DOHH2 (cell line): ENCODE data around the gene ZNF84.

Source experiments
- CTCF ChIP-seq: fragments of 200-600 bp; sonication (generic); IDR thresholded peaks from one replicate; pipeline ENCODE4 v1.5.1; 2014; ENCODE audit warnings: antibody characterized with exemption, mild to moderate bottlenecking, low read depth, low read length; ENCODE audit not compliant: poor library complexity, severe bottlenecking
- EZH2phosphoT487 ChIP-seq: fragments of 200-600 bp; sonication (generic); IDR thresholded peaks from 2 replicates; pipeline ENCODE4 v1.6.1; 2017; ENCODE audit warnings: borderline replicate concordance, mild to moderate bottlenecking, antibody characterized with exemption, low read length, moderate library complexity, mixed read lengths

GRCh38 chr12:133081159-133081780 is 44.0 kb downstream of the ZNF84 start:
- TF ChIP-seq CTCF (no peak), EZH2phosphoT487 (no peak)
